Motor neuron (in vitro differentiated cells): ENCODE measurements around the gene UQCC3. TPM values are rescaled to one million over a fixed set of nuclear protein-coding genes. Genes with fewer than 3 reads are reported as not detected.
A peak's percentile ranks its signal among the peaks of the same experiment; 100 is the strongest.
"Not testable (repeated sequence)": the region's sequence is repeated elsewhere in the genome, so short reads cannot be mapped to it uniquely, and the experiment has no call there.

Experiments
- ATAC-seq, 8 experiments: fragments of 200-7000 bp; cut with Tn5 transposase; replicated peaks in 6 of 8; 2 replicates each; pipeline ENCODE4 v1.8.0; 2021; ENCODE audit warnings: mild to moderate bottlenecking in 8 of 8, moderate library complexity in 8 of 8
- H3K27ac ChIP-seq, 2 donors: fragments of 250-450 bp; sonication (Bioruptor Pico); 2 replicates each; pipeline ENCODE4 v1.9.0; 2021; ENCODE audit warnings: antibody characterized with exemption in 2 of 2, mild to moderate bottlenecking in 2 of 2, moderate library complexity in 1 of 2
- H3K4me1 ChIP-seq, 2 donors: fragments of 250-450 bp; sonication (Bioruptor Pico); replicated peaks in 1 of 2; 2 replicates each; pipeline ENCODE4 v1.6.1; 2021; ENCODE audit warnings: antibody characterized with exemption in 2 of 2, mild to moderate bottlenecking in 2 of 2, moderate library complexity in 1 of 2
- H3K4me3 ChIP-seq, 5 donors: fragments of 250-450 bp; sonication (Bioruptor Pico); 2 replicates each; pipeline ENCODE4 v1.9.0; 2021; ENCODE audit warnings: antibody characterized with exemption in 5 of 5, mild to moderate bottlenecking in 5 of 5, moderate library complexity in 4 of 5
- WGBS, 10 experiments: fragments of 450-650 bp; shearing (Covaris generic); methylation state at CpG; one replicate each; pipeline ENCODE4 v1.0.0; 2022; 5-methylcytosine and 5-hydroxymethylcytosine counted together
- in situ Hi-C, 9 experiments: fragments of 400-800 bp; cut with MboI; loops; one replicate each; pipeline ENCODE4 v1.15.0; 2021; ENCODE audit warnings: low sequenced_read_pairs in 9 of 9, low pct_unique_long_range_greater_than_20kb in 2 of 9; ENCODE audit not compliant: unreplicated experiment in 9 of 9
- total RNA-seq, 8 experiments: library from RNA; unstranded; fragments of 300-600 nt; gene quantifications; 2 replicates each; pipeline versions ENCODE4 v1.2.3 to v1.2.4, GENCODE V29; 2022

The UQCC3 gene
- total RNA-seq, 8 experiments from 2014 or later = 7.9 to 17.7 (median 10.3) TPM

GRCh38 chr11:62649486-62649885 lies 22.0 kb upstream of the UQCC3 start:
- Histone ChIP-seq H3K4me1 (peaks cover 13 to 21% of the 10 kb centered on the region in 2 donors), H3K27ac (no peak overlapping the region), H3K4me3 (no peak overlapping the region)
- in situ Hi-C loops = no loop called here
- ATAC-seq = no peak
- WGBS, 10 experiments = 80 to 100% (median 100%) methylated on average over 1 to 4 of the region's 11 CpGs; no CpG with 5 or more reads in 6 of the 10 experiments

- H3K27ac ChIP-seq, H3K4me3 ChIP-seq, in situ Hi-C loops, ATAC-seq: not testable (repeated sequence)
- 100% methylated on average over 1 to 2 of the region's 12 CpGs; no CpG with 5 or more reads in 5 of the 10 experiments for WGBS, 10 experiments
- peaks cover 10 to 16% of the 10 kb centered on the region in 2 donors for H3K4me1 ChIP-seq
These were observed 21.2 kb upstream of the UQCC3 start for GRCh38 chr11:62650283-62650682.

DNA sequence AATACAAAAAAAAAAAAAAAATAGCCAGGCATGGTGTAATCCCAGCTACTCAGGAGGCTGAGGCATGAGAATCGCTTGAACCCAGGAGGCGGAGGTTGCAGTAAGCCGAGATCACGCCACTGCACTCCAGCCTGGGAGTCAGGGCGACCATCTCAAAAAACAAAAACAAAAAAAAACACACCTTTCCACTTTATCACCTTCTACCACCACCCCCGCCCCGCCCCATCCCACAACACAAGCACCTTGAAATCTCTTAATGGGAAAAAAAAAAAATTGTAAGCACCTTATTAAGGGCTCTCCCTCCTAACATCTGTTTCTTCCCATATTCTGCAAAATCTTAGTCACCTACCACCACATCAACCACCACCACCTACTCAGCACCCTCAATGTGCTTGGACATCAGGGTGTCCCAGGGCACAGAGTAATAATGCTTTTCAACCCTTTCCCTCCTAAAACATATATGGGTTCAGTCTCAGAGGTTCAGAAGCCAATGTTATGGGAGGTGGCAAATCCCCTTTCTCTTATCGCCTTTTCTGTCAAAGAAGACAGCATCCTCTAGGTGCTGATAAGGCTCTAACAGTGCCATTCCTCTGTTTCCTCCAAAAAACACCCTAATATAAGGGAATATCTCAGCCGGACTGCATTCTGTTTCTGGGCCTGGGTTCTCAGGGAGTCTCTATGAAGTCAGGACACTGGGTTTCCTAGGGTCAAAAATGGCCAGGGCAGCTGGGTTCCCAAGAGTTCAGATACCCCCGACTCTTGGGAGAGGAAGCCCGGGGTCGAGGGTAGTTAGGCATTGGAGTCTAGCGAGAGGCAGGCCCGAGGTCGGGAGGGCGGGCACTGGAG lies 19.1 kb upstream of the UQCC3 start:
- in situ Hi-C loops = no loop called here
- ATAC-seq = no peak
- H3K4me1 ChIP-seq = peaks cover 3 to 7% of the 10 kb centered on the region in 2 donors
- H3K27ac ChIP-seq = peak overlapping the region; percentile 89 to 91
- H3K4me3 ChIP-seq = peak overlapping the region; percentile 93 to 100 (median 99)
- 0 to 59% (median 33%) methylated on average over 1 to 9 of the region's 16 CpGs; no CpG with 5 or more reads in 3 of the 10 experiments for WGBS, 10 experiments

DNA sequence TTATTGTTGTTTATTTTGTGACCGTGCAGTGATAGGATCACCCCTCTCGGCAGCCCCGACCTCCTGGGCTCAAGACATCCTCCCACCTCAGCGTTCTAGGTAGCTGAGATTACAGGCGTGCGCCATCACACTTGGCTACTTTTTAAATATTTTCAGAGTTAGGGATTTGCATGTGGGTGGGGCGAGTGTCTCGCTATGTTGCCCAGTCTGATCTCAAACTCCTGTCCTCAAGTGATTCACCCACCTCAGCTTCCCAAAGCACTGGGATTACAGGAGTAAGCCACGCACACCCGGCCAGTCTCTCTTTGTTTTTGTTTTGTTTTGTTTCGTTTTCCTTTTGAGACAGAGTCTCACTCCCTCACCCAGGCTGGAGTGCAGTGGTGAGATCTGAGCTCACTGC lies 17.2 kb upstream of the UQCC3 start:
- no peak overlapping the region for H3K27ac ChIP-seq
- H3K4me3 ChIP-seq = no peak overlapping the region
- in situ Hi-C loops = no loop called here
- 40 to 100% (median 93%) methylated on average over 1 to 10 of the region's 11 CpGs; no CpG with 5 or more reads in 4 of the 10 experiments for WGBS, 10 experiments
- ATAC-seq = no peak
- H3K4me1 ChIP-seq = peaks cover 3 to 7% of the 10 kb centered on the region in 2 donors

- Histone ChIP-seq H3K4me3 (no peak overlapping the region), H3K4me1 (peaks cover 3 to 5% of the 10 kb centered on the region in 2 donors), H3K27ac (no peak overlapping the region)
- WGBS, 10 experiments = 39 to 83% (median 58%) methylated on average over 1 to 4 of the region's 5 CpGs; no CpG with 5 or more reads in 2 of the 10 experiments
- no peak for ATAC-seq
- in situ Hi-C loops = no loop called here
These were observed 14.6 kb upstream of the UQCC3 start for GRCh38 chr11:62656796-62657429.

- peak overlapping the region; percentile 63 to 87 (median 70) for H3K4me3 ChIP-seq
- H3K27ac ChIP-seq = peak overlapping the region; percentile 71 to 77
- 0 to 8% (median 0%) methylated on average over 1 to 22 of the region's 36 CpGs; no CpG with 5 or more reads in 2 of the 10 experiments for WGBS, 10 experiments
- ATAC-seq = peak; percentile 15 to 58 (median 40)
- peaks cover 14 to 16% of the 10 kb centered on the region in 2 donors for H3K4me1 ChIP-seq
- in situ Hi-C loops = no loop called here
These were observed 6.9 kb upstream of the UQCC3 start for GRCh38 chr11:62664405-62665074.

GRCh38 chr11:62665075-62665598 lies 6.3 kb upstream of the UQCC3 start, which contains the start of the genes C11orf98 and CSKMT:
TSS of gene C11orf98 (minus strand) at chr11:62665210. CDS start at chr11:62665169, 41 bp downstream.
TSS of gene CSKMT (plus strand) at chr11:62665312. CDS start at chr11:62665880, 568 bp downstream.
- peak; percentile 83 to 91 (median 90) for ATAC-seq
- peaks cover 14 to 16% of the 10 kb centered on the region in 2 donors for H3K4me1 ChIP-seq
- WGBS, 10 experiments = 0% methylated on average over 1 to 9 of the region's 47 CpGs; no CpG with 5 or more reads in 4 of the 10 experiments
- peak within 1 kb of the TSS; percentile 63 to 87 (median 70) for H3K4me3 ChIP-seq
- peak within 1 kb of the TSS; percentile 71 to 77 for H3K27ac ChIP-seq
- in situ Hi-C loops = no loop called here

- peak overlapping the region; percentile 57 to 69 for H3K27ac ChIP-seq
- H3K4me1 ChIP-seq = peaks cover 17 to 19% of the 10 kb centered on the region in 2 donors
- ATAC-seq = peak; percentile 6 to 53 (median 45)
- H3K4me3 ChIP-seq = peak overlapping the region; percentile 63 to 87 (median 70)
- in situ Hi-C loops = no loop called here
- WGBS, 10 experiments = 0 to 5% (median 0%) methylated on average over 4 to 10 of the region's 39 CpGs; no CpG with 5 or more reads in 5 of the 10 experiments
These were observed 5.7 kb upstream of the UQCC3 start for GRCh38 chr11:62665599-62666258.

GRCh38 chr11:62666259-62666926 lies 5.1 kb upstream of the UQCC3 start:
- in situ Hi-C loops = no loop called here

GRCh38 chr11:62667460-62667859 lies 4.0 kb upstream of the UQCC3 start:
- no peak for ATAC-seq
- H3K4me3 ChIP-seq = no peak overlapping the region
- H3K4me1 ChIP-seq = peaks cover 19 to 21% of the 10 kb centered on the region in 2 donors
- in situ Hi-C loops = no loop called here
- WGBS, 10 experiments = 67 to 100% (median 100%) methylated on average over 1 to 2 of the region's 2 CpGs; no CpG with 5 or more reads in 5 of the 10 experiments
- H3K27ac ChIP-seq = no peak overlapping the region

More at GRCh38 chr11:62666259-62666926, 5.1 kb upstream of the UQCC3 start:
- ATAC-seq = peak in 1 of 8 experiments; percentile 0
- Histone ChIP-seq H3K4me3 (peak overlapping the region; percentile 63 to 87 (median 70)), H3K4me1 (peaks cover 19 to 21% of the 10 kb centered on the region in 2 donors), H3K27ac (peak overlapping the region; percentile 57 to 69)
- WGBS, 10 experiments = 6 to 40% (median 32%) methylated on average over 1 to 9 of the region's 16 CpGs; no CpG with 5 or more reads in 3 of the 10 experiments

DNA sequence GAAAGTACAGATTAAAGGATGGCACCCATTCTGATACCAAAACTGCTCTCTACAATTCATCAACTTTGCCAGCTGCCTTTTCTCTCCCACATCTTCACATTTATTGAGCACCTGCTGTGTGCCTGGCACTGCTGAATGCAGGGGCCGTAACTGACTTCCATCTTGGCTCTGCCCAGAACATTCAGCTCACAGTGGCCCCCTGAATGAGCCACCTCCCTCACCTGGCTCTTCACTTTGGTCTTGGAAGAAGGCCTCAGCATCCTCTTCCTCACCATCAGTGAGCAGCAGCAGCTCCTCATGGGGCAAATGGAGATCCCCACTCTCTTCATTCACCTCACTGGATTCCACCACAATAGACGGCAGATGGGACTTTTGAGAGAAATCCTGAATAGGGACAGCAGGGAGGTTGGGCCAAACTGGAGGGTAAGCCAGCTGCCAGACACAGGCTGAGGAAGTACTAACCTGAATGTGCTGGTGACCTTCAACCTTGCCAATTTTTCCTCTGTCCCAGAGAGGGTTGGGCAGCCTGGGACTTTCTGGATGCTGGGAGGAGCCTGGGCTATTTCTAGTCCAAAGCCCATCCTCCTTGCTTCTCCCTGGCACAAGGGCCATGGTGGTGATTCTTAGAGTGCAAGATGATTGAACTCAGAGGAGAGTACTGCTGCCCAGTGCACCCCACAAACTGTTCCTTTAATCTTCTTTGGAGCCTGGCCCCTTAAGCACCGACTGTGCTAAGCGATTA lies 1.9 kb upstream of the UQCC3 start:
- ATAC-seq = no peak
- Histone ChIP-seq H3K27ac (no peak overlapping the region), H3K4me1 (peaks cover 20 to 27% of the 10 kb centered on the region in 2 donors), H3K4me3 (no peak overlapping the region)
- WGBS, 10 experiments = 50 to 100% (median 69%) methylated on average over 1 to 3 of the region's 4 CpGs; no CpG with 5 or more reads in 2 of the 10 experiments
- in situ Hi-C loops = no loop called here
